ENCODE results near the gene PRCC.

PRCC gene, protein sequence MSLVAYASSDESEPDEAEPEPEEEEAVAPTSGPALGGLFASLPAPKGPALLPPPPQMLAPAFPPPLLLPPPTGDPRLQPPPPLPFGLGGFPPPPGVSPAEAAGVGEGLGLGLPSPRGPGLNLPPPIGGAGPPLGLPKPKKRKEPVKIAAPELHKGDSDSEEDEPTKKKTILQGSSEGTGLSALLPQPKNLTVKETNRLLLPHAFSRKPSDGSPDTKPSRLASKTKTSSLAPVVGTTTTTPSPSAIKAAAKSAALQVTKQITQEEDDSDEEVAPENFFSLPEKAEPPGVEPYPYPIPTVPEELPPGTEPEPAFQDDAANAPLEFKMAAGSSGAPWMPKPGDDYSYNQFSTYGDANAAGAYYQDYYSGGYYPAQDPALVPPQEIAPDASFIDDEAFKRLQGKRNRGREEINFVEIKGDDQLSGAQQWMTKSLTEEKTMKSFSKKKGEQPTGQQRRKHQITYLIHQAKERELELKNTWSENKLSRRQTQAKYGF

DNA sequence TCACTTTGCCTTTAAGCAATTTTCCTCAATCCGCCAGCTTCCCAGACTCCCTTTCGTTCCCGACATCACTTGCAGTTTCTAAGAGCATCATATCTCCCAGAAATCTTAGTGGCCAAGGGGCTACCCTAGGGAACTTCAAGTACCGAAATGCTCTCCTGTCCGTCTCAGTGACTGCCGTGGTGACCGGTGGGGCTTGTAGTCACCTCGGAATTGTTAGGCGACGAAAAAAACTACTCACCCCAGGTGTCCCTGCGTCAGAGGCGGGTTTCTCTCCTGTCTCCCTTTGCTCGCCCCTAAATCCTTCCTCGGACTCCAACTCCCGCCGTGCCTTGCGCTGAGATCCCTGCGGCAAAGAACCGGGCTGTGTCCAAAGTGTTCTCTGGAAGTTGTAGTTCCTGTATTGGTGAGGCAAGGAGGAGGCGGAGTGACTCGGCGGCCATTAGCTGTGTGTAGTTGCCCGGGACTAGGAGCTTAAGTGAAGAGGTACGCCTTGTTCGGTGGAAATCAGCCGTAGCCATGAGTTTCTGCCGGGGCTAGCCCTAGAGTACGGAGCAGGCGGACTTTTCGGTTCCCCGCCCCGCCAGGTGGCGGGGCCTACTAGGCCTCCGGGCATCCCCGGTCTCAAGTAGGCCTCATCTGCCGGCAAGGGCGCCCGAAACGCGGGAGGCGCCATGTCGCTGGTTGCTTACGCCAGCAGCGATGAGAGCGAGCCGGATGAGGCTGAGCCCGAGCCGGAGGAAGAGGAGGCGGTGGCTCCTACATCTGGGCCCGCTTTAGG lies at the start of gene PRCC:
Gene PRCC, plus strand, starts transcription at position 435 of the 778 bp plus-strand sequence. Its CDS starts 237 bp downstream, at position 672.
- FAIRE-seq = peak; percentile 99

DNA sequence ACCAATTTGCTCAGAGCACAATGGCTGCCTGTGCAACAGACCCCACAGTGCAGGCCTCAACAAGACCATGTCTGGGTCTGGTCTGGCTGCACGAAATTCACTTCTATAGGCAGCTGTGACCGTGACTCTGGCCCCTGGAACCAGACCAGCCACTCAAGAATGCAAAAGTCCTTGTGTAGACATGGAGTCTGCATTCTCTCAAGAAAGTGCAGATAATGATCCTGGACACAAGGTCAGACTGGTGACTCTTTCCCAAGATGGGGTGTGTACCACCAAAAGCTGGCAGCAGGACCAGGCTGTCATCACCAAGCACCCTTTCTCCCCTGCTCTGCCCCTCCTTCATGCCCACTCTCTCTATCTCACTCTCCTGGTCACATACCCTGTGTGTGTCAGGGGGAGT lies 46.2 kb upstream of the PRCC start:
- no peak for FAIRE-seq

DNA sequence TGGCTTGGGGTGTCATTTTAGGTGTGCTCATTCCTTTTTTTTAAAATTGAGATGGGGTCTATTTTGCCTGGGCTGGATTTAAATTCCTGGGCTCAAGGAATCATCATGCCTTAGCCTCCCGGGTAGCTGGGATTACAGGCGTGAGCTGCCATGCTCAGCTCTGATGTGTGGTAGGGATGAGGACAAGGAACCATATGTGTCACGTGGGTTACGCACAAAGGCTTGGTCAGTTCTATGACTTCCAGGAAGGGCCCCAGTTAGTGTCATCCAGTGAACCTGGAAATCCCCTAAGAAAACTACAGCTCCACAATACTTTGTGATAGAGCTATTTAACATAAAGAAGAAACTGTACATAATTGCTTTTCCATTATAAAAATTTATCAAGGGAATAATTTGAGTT lies 45.8 kb upstream of the PRCC start:
- no peak for FAIRE-seq

DNA sequence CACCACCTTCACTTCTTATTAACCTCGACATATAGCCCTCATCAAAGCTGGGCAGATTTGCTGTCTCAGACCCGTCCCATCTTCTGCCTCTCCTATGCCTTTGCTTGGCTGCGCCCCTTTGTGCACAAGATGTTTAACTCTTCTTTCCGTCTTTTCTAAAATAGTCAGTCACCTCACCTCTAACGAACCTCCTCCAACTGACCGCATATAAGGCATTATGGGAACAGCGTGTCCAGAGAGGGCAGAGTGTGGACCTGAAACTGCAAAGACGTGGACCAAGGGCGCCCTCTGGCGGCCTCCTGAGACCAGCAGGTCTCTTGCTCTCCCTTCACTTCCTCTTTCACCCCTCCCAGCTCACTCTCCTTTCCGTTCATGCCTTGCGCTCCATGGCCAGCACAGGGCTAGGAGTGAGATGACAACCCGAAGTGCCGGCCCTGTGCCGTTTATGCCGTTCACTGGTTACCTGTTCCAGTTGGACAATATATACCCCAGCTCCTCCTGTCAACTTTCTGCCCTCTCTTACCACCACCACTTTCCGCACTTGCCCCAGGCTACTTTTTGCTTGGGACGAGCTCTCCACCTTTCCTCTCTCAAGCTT lies 41.6 kb upstream of the PRCC start:
- peak; percentile 92 for FAIRE-seq

DNA sequence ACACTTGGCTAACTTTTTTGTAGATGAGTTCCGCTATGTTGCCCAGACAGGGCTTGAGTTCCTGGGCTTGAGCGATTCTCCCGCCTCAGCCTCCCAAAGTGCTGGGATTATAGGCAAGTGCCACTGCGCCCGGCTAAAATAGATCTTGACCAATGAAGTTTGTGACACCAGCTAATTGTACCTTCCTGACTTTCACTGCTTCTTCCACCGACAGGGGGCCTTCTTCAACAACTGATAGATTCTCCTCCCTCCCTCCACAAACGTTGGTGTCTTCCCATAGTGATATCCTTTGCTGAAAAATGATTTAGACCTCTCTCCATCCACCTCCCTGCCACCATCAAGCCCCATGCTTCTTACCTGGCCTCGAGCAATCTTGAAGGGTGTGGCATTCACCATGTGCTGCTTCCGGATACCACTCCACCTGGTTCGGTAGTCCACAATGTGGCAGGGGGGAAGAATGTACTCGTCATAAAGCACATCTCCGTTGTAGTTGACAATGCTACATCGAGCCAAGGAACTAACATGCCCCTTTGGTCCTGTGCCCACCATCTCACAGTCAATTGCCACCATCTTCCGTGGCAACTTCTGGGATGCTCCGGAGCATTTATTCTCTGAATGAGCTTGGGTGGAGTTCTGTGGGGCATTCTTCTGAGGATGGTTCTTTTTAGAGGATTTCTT lies 40.6 kb upstream of the PRCC start:
- FAIRE-seq = no peak

DNA sequence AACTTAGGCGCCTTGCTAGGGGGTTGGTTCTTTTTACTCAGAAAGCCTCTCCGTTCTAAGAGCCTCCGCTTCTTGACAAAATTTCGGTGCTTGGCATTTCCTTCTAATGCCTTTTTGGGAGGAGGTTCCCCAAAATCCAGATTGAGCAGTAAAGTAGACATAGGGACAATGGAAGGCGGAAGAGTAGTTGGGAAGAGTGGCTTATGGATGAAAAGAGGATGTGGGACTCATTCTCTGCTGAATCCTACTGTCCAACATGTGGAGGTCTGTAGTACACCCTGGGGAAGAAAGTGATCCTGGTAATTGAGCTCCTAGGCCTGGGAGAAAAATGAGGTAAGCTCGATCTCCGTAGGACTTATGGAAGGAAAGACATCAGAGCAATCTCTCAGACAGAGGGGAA lies 39.8 kb upstream of the PRCC start:
- no peak for FAIRE-seq

DNA sequence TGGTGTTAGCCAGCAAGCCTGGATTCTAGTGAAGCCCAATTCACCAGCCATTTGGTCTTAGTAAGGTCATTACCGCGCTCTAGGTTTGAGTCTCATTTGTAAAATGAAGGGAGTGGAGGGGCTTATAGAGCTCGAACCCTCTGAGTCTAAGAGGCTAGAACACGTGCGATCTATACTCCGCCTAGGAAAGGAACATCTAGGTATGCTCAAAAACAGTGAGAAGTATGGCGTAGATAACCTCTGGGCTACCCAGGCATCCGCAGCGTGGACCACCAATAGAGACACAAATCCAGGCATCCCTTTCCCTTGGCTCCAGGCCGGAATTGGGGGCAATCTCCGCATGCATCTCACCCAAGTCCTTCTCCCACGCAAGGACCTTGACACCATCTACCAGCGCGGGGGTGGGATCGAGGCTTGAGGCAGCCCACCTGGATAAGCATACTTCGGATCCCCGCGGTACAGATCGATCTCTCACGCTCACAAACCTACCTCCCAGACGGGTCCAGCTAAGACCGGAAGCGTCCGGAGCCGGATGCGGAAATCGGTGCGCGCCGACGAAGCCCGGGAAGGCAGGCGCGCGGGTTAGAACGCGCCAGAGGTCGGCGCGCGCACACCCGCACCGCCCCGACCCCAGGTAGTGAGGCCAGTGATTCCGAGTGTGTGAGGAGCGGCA lies 39.3 kb upstream of the PRCC start, which contains the start of gene METTL25B:
Gene METTL25B, plus strand, starts transcription at position 544 of the 673 bp plus-strand sequence. CDS start 636 bp downstream, outside the sequence.
- no peak for FAIRE-seq

DNA sequence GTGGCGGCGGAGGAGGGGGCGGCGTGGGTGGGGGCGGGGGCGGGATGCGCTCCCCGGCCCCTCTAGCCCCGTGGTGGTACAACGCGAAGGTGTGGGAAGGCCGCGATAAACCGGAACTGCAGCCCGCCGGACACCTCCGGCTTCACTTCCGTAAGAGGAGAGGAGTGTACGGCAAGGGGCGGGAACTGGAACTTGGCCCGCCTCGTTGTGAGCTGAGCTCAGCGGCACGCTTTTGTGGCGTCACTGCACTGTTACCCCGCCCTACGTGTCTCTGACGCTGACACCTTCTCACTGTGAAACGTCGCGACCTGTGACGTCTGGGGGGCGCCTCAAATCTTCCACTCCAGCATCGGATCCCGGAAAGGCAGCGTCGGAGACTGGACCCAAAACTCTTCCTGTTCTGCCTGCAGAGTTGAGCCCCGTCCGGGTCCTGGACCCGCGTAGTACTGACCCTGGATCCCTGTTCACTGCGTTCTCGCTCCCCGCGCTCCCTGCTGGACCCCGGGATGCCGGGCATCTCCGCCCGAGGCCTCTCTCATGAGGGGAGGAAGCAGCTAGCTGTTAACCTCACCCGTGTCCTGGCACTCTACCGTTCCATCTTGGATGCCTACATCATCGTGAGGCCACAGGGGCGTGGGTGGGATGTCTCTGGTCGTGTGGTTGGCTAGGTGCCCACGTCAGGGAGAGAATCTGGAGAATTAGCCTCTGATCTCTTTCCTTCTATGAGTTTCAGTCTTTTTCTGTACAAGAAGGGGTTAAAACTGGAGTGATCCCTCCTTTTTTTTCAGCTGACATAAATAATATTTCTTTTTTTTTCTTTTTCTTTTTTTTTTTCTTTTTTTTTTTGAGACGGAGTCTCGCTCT lies 38.5 kb upstream of the PRCC start, which contains the start of gene ISG20L2:
Gene ISG20L2, minus strand, starts transcription at position 168 of the 864 bp plus-strand sequence. CDS start 1,114 bp downstream, outside the sequence.
- FAIRE-seq = peak; percentile 90

DNA sequence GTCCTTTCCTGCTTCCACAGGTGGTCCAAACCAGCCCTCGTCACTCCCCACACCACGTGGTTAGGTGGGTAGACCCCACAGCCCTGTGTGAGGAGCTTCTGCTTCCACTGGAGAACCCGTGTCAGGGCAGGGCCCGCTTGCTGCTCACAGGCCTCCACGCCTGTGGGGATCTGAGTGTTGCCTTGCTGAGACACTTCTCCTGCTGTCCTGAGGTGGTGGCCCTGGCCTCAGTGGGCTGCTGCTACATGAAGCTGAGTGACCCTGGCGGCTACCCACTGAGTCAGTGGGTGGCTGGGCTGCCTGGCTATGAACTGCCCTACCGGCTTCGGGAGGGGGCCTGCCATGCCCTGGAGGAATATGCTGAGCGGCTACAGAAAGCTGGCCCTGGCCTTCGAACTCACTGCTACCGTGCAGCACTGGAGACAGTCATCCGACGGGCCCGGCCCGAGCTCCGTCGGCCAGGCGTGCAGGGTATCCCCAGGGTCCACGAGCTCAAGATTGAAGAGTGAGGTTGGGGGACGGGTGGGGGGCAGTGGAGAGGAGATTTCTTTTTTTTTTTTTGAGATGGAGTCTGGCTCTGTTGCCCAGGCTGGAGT lies 33.2 kb upstream of the PRCC start:
- no peak for FAIRE-seq

DNA sequence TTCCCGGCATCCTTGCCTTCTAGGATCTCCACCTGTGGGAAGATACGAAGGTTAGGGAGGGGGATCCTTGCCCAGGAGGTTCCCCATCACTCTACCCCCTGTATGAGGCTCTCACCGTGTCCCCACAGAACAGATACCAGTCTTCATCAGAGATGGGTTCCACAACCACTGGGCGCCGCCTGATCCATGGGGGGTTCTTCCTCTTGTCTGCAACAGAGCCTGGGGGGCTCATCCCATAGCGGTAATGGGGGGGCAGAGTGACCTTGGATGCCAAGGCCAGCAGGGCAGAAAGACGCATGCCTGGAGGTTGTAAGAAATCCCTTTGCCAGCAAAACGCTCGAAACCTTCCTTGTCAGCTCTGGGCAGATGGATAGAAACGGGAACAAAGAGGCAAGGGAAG lies 28.9 kb upstream of the PRCC start:
- FAIRE-seq = no peak

DNA sequence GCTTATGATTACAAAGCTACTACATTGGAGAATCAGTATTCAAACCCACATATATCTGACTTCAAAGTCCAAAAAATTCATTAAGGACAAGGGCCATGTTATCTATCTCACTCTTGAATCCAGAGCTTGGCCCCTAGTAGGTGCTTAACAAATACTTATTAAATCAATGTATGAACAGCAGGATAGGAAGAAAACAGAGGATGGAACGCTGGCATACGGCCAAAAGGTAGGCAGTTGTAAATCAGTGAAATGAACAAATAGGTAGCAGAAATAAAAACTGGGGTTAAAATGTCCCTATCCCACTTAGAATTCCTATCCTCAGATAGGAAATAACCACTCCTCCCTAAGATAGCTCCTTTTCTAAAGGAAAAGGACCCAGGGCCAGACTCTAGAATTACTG lies 28.4 kb upstream of the PRCC start:
- no peak for FAIRE-seq

DNA sequence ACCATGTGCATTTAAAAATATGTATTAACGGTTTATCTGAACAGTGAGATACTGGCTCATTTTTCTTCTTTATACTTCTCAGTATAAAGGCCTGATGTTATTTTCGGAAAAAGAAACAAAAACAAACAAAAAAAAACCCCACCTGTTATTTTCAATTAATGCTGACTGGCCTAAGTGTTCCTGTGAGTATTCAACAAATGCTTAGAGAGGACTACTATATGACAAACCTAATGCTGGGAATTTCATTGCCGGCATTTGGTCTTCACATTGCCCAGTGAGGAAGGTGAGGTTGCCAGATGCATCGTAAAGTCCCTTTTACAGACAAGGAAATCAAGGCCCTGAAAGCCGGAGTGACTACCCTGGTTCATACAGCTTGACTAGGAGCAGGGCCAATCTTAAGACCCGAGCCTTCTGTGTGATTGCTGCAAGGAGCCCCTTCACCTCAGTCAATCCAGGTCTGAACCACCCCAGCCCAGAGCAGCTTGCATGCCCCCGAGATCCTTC lies 27.0 kb upstream of the PRCC start:
- no peak for FAIRE-seq

DNA sequence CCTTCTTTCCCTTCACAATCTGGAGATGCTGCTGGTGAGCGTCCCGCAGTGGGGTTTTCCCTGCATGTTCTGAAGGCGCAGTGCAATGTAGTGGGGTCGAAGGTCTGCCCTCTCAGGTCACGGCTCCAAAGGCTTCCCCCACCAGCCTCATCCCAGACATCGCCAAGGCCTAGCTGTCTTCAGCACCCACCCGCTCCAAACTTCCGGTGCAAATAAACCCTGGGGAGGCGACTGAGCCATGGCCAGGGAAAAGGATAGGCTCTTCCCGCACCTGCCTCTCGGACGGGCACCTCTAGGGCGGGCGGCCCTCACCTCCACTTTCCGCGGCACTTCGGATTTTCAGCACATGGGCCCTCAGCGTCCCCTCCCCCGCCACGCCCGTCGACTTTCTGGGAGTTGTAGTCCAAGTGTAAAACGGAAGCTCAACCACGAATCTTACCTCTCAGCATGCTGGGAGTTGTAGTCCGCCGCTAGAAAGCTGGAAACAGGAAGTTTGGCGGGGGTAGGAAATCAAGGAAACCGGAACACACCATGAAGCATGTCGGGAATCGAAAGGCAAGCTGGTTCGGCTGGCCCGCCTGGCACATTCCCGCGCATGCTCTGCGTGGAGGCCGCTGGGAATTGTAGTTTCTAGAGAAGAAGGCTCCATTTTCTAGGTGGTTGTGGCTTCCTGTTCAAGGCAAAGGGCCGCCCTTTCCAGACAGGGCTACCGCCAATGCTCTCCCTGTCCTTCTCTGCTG lies 26.4 kb upstream of the PRCC start, which contains the start of gene MRPL24:
Gene MRPL24, minus strand, starts transcription at position 348 of the 740 bp plus-strand sequence. CDS start 2,384 bp downstream, outside the sequence.
- peak; percentile 98 for FAIRE-seq

DNA sequence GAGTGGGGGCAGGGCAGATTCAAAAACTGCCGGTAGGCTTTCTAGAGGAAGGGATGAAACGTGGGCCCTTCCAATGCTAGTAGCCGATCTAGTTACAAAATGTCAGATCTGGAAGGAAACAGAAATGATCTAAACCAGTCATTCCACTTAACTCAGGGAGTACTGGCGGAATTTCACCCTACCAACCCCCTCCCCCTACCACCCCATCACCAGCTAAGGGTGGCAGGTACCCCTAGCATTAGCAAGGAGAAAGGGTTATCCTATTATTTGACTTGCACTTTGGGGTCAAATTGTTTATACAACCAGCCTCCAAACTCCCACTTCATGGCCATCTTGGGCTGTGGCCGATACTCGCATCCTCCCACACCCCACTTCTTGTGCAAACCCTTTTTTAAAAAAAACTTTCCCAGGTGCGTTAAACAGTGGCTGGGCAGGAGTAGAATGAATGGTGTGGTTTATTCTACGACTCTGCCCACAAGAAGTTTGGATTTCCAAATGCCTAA lies 25.8 kb upstream of the PRCC start:
- FAIRE-seq = no peak

DNA sequence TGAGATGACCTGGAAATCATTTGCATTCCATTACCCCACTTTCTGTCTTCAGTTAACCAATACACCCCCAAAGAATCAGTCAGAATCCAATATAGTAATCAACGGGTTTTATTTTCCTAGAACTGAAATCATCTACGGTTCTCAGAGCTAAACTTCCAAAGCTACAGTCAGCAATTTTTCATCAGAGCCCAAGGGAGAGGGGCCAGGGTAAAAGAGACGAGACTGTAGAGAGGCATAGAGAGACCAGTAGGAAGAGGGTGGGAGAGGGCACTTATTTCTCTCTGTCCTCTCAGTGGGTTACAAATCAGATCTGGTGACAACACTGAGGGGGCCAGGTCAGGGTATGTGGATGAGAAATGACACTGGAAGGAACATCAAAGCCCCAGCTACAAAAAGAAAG lies 25.3 kb upstream of the PRCC start:
- FAIRE-seq = no peak

DNA sequence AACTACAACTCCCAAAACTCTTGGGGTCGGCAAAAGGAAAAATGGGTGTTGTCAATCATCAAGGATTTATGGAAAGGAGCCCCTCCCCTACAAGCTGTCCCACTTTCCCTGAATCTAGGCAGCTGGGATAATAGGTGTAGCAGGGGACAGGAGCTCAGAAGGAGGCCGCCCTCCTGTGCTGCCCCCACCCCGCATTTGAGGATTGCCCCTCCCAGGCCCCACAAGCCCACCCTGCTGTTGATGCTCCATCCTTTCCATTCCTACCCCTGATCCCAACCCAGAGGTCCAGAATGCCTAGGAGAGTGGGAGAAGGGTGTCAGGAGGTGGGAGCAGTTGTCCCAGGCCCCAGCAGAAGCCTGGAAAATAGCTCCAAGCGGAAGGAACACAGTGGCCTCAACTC lies 24.5 kb upstream of the PRCC start:
- FAIRE-seq = no peak

DNA sequence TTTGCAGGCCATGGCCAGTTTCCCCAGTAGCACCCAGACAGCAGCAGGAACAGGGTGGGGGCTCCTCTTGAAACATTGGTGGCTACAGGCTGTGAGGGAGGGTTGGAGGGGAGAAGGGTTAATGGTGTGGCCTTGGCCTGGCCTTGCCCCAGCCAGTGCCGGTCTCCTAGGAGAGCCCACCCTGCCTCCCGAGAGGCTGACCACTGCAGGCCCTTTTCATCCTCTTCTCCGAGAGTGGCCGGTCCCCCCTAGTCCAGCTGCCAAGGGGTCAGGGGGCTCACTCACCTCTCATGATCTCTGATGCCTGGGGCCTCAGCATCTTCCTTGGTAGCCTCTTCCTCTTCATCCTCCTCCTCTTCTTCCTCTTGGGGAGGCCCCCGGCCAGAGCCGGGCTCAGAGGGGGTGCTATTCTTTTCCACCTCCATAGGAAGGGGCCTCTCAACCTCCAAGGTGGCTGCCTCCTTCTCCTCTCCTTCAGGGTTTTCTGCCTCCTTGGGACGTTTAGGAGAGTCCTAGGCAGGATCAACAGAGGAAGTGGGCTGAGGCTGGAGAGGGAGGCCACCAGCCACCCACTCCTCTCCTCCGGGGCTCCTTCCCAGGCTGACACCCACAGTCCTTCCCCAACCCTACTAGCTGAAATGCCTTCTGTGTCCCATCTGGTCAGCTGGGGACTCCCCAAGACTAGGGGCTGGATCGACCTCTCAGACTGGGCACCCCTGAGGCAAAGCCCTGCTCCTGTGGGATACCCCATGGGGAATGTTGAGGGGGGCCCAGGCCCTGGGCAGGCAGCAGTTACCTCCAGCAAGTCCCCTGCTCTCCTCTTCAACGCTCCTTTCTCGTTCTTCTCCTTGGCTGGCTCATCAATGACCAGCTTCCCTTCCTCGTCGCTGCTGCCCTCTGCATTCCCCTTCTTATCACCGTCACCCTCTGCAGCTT lies 23.7 kb upstream of the PRCC start:
- FAIRE-seq = no peak

DNA sequence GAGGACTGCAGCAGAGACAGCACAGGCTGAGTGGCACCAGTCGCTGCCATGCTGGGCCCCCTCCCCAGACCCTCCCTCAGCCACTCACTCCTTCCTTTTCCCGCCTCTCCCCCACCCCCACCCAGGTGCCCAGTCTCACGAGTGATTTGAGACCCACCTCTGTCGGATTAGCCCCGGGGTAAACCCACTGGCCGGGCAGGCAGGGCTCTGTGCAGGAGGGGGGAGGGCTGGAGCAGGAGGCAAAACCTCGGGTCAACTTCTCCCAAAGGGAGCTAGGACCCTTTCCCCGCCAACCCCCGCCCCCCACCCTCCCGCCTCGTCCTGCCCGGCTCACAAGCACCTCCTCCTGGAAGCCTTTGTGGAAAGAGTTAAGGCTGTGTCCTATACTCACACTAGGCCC lies 23.0 kb upstream of the PRCC start:
- FAIRE-seq = no peak

Measured in G401.6 (cell line).